IMR-90 (cell line): ENCODE data around the gene GPR3. TPM values are rescaled to one million over a fixed set of nuclear protein-coding genes. Genes with fewer than 3 reads are reported as not detected.

ENCODE experiments used
- ATAC-seq: fragments of 200-7000 bp; cut with Tn5 transposase; 2 replicates; pipeline ENCODE4 v1.9.1; 2020; ENCODE audit warnings: low read depth, mild to moderate bottlenecking, moderate library complexity
- BruUV-seq: library from RNA; stranded (reverse); fragments of 400-500 nt; replicated peaks from 2 replicates; lab custom pipeline; 2021; lab: Mats Ljungman, UMichigan
- CTCF ChIA-PET: fragments of 300-600 bp; formaldehyde crosslinking; extraction: SDS; loops from one replicate; lab custom pipeline; 2021; ENCODE audit warnings: antibody characterized with exemption; lab: Yijun Ruan, JAX
- POLR2A ChIA-PET: fragments of 300-600 bp; sonication (Branson Sonifier 250); formaldehyde crosslinking; loops from one replicate; lab custom pipeline; 2022; ENCODE audit warnings: antibody characterized with exemption; ENCODE audit not compliant: unreplicated experiment; lab: Charles Lee
- DNase-seq: peaks from one replicate; pipeline ENCODE4 v3.0.0; 2013
- H2AFZ ChIP-seq: replicated peaks from 2 replicates; pipeline ENCODE3; 2013; ENCODE audit warnings: low read length, mild to moderate bottlenecking; ENCODE audit not compliant: poor library complexity
- H2AK5ac ChIP-seq: 2 replicates; pipeline ENCODE4 v1.6.1; 2013; ENCODE audit warnings: low read depth, low read length, inconsistent platforms
- H2AK9ac ChIP-seq: replicated peaks from 2 replicates; pipeline ENCODE3; 2013; ENCODE audit warnings: mild to moderate bottlenecking, low read depth, low read length, moderate library complexity; ENCODE audit not compliant: poor library complexity
- H2BK120ac ChIP-seq: 2 replicates; pipeline ENCODE4 v1.6.1; 2013; ENCODE audit warnings: low read depth, low read length, inconsistent platforms
- H2BK15ac ChIP-seq: 3 replicates; pipeline ENCODE4 v1.6.1; 2013; ENCODE audit warnings: low read depth, low read length, inconsistent platforms
- H2BK20ac ChIP-seq: 2 replicates; pipeline ENCODE4 v1.6.1; 2013; ENCODE audit warnings: low read depth, mild to moderate bottlenecking, inconsistent platforms, low read length, moderate library complexity
- H2BK5ac ChIP-seq: 2 replicates; pipeline ENCODE4 v1.6.1; 2013; ENCODE audit warnings: mild to moderate bottlenecking, low read depth, low read length, inconsistent platforms; ENCODE audit not compliant: poor library complexity, severe bottlenecking
- H3K14ac ChIP-seq: replicated peaks from 2 replicates; pipeline ENCODE4 v1.6.1; 2013; ENCODE audit warnings: low read depth, low read length, inconsistent platforms
- H3K18ac ChIP-seq: 2 replicates; pipeline ENCODE4 v1.6.1; 2013; ENCODE audit warnings: low read depth, low read length, control low read depth
- H3K23ac ChIP-seq: 2 replicates; pipeline ENCODE4 v1.6.1; 2013; ENCODE audit warnings: low read depth, low read length, inconsistent platforms
- H3K27ac ChIP-seq: 2 replicates; pipeline ENCODE4 v1.5.1; 2013; ENCODE audit warnings: mild to moderate bottlenecking, control low read depth, low read length; ENCODE audit not compliant: insufficient read depth
- H3K27me3 ChIP-seq: 2 replicates; pipeline ENCODE4 v1.6.1; 2013; ENCODE audit warnings: low read length; ENCODE audit not compliant: control insufficient read depth, insufficient read depth
- H3K36me3 ChIP-seq: 2 replicates; pipeline ENCODE4 v1.6.1; 2013; ENCODE audit warnings: low read length, mixed read lengths; ENCODE audit not compliant: control insufficient read depth, insufficient read depth
- H3K4ac ChIP-seq: 2 replicates; pipeline ENCODE4 v1.6.1; 2013; ENCODE audit warnings: low read depth, low read length, inconsistent platforms
- H3K4me1 ChIP-seq: 2 replicates; pipeline ENCODE4 v1.6.1; 2013; ENCODE audit warnings: low read length, mixed read lengths; ENCODE audit not compliant: control insufficient read depth, insufficient read depth
- H3K4me2 ChIP-seq: 2 replicates; pipeline ENCODE4 v1.6.1; 2013; ENCODE audit warnings: low read depth, mild to moderate bottlenecking, control low read depth, low read length, moderate library complexity
- H3K4me3 ChIP-seq: 2 replicates; pipeline ENCODE4 v1.5.1; 2013; ENCODE audit warnings: low read depth, mild to moderate bottlenecking, control low read depth, low read length, moderate library complexity; ENCODE audit not compliant: insufficient read depth
- H3K56ac ChIP-seq: 2 replicates; pipeline ENCODE4 v1.6.1; 2013; ENCODE audit warnings: low read length, inconsistent platforms; ENCODE audit not compliant: insufficient read depth; ENCODE audit errors: extremely low read depth
- H3K79me1 ChIP-seq, 2 experiments: 2 replicates each; pipeline ENCODE4 v1.6.1; 2013; ENCODE audit warnings: low read length in 2 of 2, inconsistent platforms in 1 of 2, low read depth in 1 of 2
- H3K9ac ChIP-seq: 2 replicates; pipeline ENCODE4 v1.6.1; 2013; ENCODE audit warnings: low read depth, low read length, control low read depth
- H3K9me1 ChIP-seq: 2 replicates; pipeline ENCODE4 v1.6.1; 2013; ENCODE audit warnings: low read length, inconsistent platforms; ENCODE audit not compliant: insufficient read depth
- H3K9me3 ChIP-seq: 2 replicates; pipeline ENCODE4 v1.6.1; 2013; ENCODE audit warnings: low read length; ENCODE audit not compliant: control insufficient read depth, insufficient read depth
- H4K20me1 ChIP-seq: 2 replicates; pipeline ENCODE4 v1.6.1; 2013; ENCODE audit warnings: low read length, inconsistent platforms; ENCODE audit not compliant: insufficient read depth
- H4K5ac ChIP-seq: 2 replicates; pipeline ENCODE4 v1.6.1; 2013; ENCODE audit warnings: mild to moderate bottlenecking, low read depth, low read length, control low read depth
- H4K8ac ChIP-seq, 2 experiments: 2 replicates each; pipeline ENCODE4 v1.6.1; 2013; ENCODE audit warnings: low read depth in 2 of 2, low read length in 2 of 2, control low read depth in 1 of 2, inconsistent platforms in 1 of 2
- H4K91ac ChIP-seq: 2 replicates; pipeline ENCODE4 v1.6.1; 2013; ENCODE audit warnings: low read depth, low read length, inconsistent platforms; ENCODE audit not compliant: insufficient read depth
- BHLHE40 ChIP-seq: fragments of 150-350 bp; IDR thresholded peaks from 2 replicates; pipeline ENCODE4 v1.6.1; 2016; ENCODE audit warnings: mild to moderate bottlenecking, low read depth, low read length
- CEBPB ChIP-seq: IDR thresholded peaks from 2 replicates; pipeline ENCODE4 v1.6.1; 2012; ENCODE audit warnings: low read depth, low read length, improper control_type of control experiment
- CHD1 ChIP-seq: IDR thresholded peaks from 2 replicates; pipeline ENCODE4 v1.6.1; 2012; ENCODE audit warnings: low read depth, low read length, improper control_type of control experiment
- ELK1 ChIP-seq: fragments of 150-350 bp; IDR thresholded peaks from 2 replicates; pipeline ENCODE4 v1.6.1; 2016; ENCODE audit warnings: low read depth, mild to moderate bottlenecking, low read length, moderate library complexity, borderline replicate concordance
- FOS ChIP-seq: fragments of 150-350 bp; IDR thresholded peaks from 2 replicates; pipeline ENCODE4 v1.6.1; 2016; ENCODE audit warnings: low read depth, low read length
- MAFK ChIP-seq: IDR thresholded peaks from 2 replicates; pipeline ENCODE4 v1.6.1; 2012; ENCODE audit warnings: low read depth, low read length, improper control_type of control experiment
- MXI1 ChIP-seq: IDR thresholded peaks from 2 replicates; pipeline ENCODE4 v1.6.1; 2012; ENCODE audit warnings: low read depth, mild to moderate bottlenecking, low read length, moderate library complexity, borderline replicate concordance
- POLR2A ChIP-seq: IDR thresholded peaks from 2 replicates; pipeline ENCODE4 v1.6.1; 2012; ENCODE audit warnings: mild to moderate bottlenecking, low read depth, low read length
- RAD21 ChIP-seq: IDR thresholded peaks from 2 replicates; pipeline ENCODE4 v1.6.1; 2012; ENCODE audit warnings: low read length, improper control_type of control experiment
- RFX5 ChIP-seq: IDR thresholded peaks from 2 replicates; pipeline ENCODE4 v1.8.0; 2012; ENCODE audit warnings: low read depth, mild to moderate bottlenecking, low read length, moderate library complexity
- SMC3 ChIP-seq: fragments of 150-350 bp; IDR thresholded peaks from 2 replicates; pipeline ENCODE4 v1.6.1; 2016; ENCODE audit warnings: low read depth, mild to moderate bottlenecking, antibody characterized with exemption, low read length, moderate library complexity
- WGBS, 2 experiments: methylation state at CpG; one replicate each; pipeline versions ENCODE4 v1.1.5 to v1.1.7; 2013; ENCODE audit warnings: missing lambda C conversion rate in 2 of 2; ENCODE audit not compliant: insufficient read length in 1 of 2; ENCODE audit errors: extremely low coverage in 2 of 2; 5-methylcytosine and 5-hydroxymethylcytosine counted together
- dilution Hi-C: fragments of 300-500 bp; cut with HindIII; formaldehyde crosslinking; loops from one replicate; pipeline ENCODE4 v1.14.3; 2018; ENCODE audit warnings: low sequenced_read_pairs; ENCODE audit not compliant: unreplicated experiment
- in situ Hi-C: fragments of 300-500 bp; cut with MboI; formaldehyde crosslinking; loops from 3 replicates; pipeline ENCODE4 v1.14.3; 2019; ENCODE audit warnings: low sequenced_read_pairs, inconsistent platforms, mixed read lengths
- intact Hi-C: fragments of 100-400 bp; cut with micrococcal nuclease; formaldehyde crosslinking; loops from 2 replicates; pipeline ENCODE4 v1.10.0; 2022
- polyA plus RNA-seq, 3 experiments: library from polyadenylated mRNA; depleted of rRNA; stranded (reverse); fragments of >200 nt; gene quantifications; 2 replicates each; pipeline ENCODE4 v1.2.3, GENCODE V29; 2012; ENCODE audit warnings: low replicate concordance in 1 of 3
- total RNA-seq: library from RNA; depleted of rRNA; stranded (reverse); fragments of >200 nt; gene quantifications from 2 replicates; pipeline ENCODE4 v1.2.3, GENCODE V29; 2012

Gene GPR3
- total and polyA plus RNA-seq, 2 of the 4 experiments (the other 2 are of a cell fraction): 0.72 to 4.8 TPM

GRCh38 chr1:27430903-27431600, 38.6 kb downstream of the GPR3 start:
- ATAC-seq: peak; percentile 31
- in situ Hi-C loops: no loop called here
- POLR2A ChIA-PET: no interaction called here

More at GRCh38 chr1:27430903-27431600, 38.6 kb downstream of the GPR3 start:
- BruUV-seq: no TSS peak
- Histone ChIP-seq H3K9me1 (peaks cover 21% of the 10 kb centered on the region), H3K4me2 (no peak overlapping the region), H3K18ac (no peak overlapping the region), H2AFZ (no peak overlapping the region), H3K27me3 (no peaks in the 10 kb centered on the region), H3K79me1 (peaks cover 68 to 93% of the 10 kb centered on the region in 2 experiments), H4K20me1 (peaks cover 66% of the 10 kb centered on the region), H2BK120ac (no peak overlapping the region), H2AK9ac (no peak overlapping the region), H4K8ac (peak overlapping the region in 1 of 2 experiments; percentile 8; a peak in 1 of 4 replicates), H3K9me3 (no peaks in the 10 kb centered on the region), H3K23ac (0 out of 2 replicates have a peak overlapping the region, but pooled peaks have one; percentile 13), H2BK5ac (no peak overlapping the region), H3K9ac (no peak overlapping the region), H4K91ac (no peak overlapping the region), H2BK20ac (no peak overlapping the region), H4K5ac (no peak overlapping the region), H3K4me1 (peaks cover 19% of the 10 kb centered on the region), H3K56ac (no peak overlapping the region), H3K36me3 (peaks cover 14% of the 10 kb centered on the region), H3K4me3 (no peak overlapping the region), H3K14ac (no peak overlapping the region), H3K27ac (no peak overlapping the region), H3K4ac (no peak overlapping the region), H2AK5ac (no peak overlapping the region), H2BK15ac (no peak overlapping the region)
- no peak for TF ChIP-seq SMC3
- TF ChIP-seq ELK1: no peak
- TF ChIP-seq MXI1: no peak
- TF ChIP-seq RAD21: no peak
- no peak for TF ChIP-seq POLR2A
- TF ChIP-seq BHLHE40: no peak
- no peak for TF ChIP-seq FOS
- TF ChIP-seq CHD1: no peak
- no peak for TF ChIP-seq CEBPB
- no peak for TF ChIP-seq MAFK
- no peak for TF ChIP-seq RFX5
- intact Hi-C loops (no loop called here), dilution Hi-C loops (no loop called here)
- no CpG with 5 or more reads among the region's 1 CpG for WGBS, 2 experiments
- CTCF ChIA-PET: interaction anchor here (0.6 kb wide), 1 partner anchor 16 kb away, joined by 3 read pairs; no protein-coding TSS in a partner anchor
- peak; percentile 15 for DNase-seq
